OCI-LY7 (cell line): ENCODE data around the gene METTL26.

Experiments
- EZH2phosphoT487 ChIP-seq: fragments of 200-600 bp; sonication (generic); IDR thresholded peaks from 2 replicates; pipeline ENCODE4 v1.6.1; 2018; ENCODE audit warnings: low read depth, borderline replicate concordance, mild to moderate bottlenecking, mixed run types, antibody characterized with exemption, low read length, moderate library complexity, mixed read lengths
- TF ChIP-seq, protein P1 (sequence below): fragments of 200-600 bp; sonication (generic); conservative IDR thresholded peaks from 2 replicates; pipeline ENCODE4 v1.5.1; 2014; ENCODE audit warnings: mild to moderate bottlenecking, antibody characterized with exemption, low read length, moderate library complexity, mixed read lengths

GRCh38 chr16:643050-643368, 6.9 kb upstream of the METTL26 start:
- TF ChIP-seq, protein P1, sequence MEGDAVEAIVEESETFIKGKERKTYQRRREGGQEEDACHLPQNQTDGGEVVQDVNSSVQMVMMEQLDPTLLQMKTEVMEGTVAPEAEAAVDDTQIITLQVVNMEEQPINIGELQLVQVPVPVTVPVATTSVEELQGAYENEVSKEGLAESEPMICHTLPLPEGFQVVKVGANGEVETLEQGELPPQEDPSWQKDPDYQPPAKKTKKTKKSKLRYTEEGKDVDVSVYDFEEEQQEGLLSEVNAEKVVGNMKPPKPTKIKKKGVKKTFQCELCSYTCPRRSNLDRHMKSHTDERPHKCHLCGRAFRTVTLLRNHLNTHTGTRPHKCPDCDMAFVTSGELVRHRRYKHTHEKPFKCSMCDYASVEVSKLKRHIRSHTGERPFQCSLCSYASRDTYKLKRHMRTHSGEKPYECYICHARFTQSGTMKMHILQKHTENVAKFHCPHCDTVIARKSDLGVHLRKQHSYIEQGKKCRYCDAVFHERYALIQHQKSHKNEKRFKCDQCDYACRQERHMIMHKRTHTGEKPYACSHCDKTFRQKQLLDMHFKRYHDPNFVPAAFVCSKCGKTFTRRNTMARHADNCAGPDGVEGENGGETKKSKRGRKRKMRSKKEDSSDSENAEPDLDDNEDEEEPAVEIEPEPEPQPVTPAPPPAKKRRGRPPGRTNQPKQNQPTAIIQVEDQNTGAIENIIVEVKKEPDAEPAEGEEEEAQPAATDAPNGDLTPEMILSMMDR, result no peak
- TF ChIP-seq EZH2phosphoT487, result no peak
